ENCODE data around the gene DEDD. TPM values are rescaled to one million over a fixed set of nuclear protein-coding genes. Genes with fewer than 3 reads are reported as not detected.

Gene DEDD, protein sequence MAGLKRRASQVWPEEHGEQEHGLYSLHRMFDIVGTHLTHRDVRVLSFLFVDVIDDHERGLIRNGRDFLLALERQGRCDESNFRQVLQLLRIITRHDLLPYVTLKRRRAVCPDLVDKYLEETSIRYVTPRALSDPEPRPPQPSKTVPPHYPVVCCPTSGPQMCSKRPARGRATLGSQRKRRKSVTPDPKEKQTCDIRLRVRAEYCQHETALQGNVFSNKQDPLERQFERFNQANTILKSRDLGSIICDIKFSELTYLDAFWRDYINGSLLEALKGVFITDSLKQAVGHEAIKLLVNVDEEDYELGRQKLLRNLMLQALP
- total RNA-seq (37.2 TPM), polyA plus RNA-seq (ENCODE audit: insufficient read depth, low read depth, low replicate concordance) (23.2 TPM)
- long read RNA-seq, donor 1, partial matches to known transcripts, result 0 of 3 reads
- long read RNA-seq, donor 1, other reads (novel, unspliced or antisense), result 0 of 3 reads
- long read RNA-seq, donor 2, transcript DEDD-203 (6 exons, 2,300 nt), result major isoform, 6 of 9 reads
- long read RNA-seq, donor 2, partial matches to known transcripts, result 0 of 9 reads
- long read RNA-seq, donor 2, other reads (novel, unspliced or antisense), result 0 of 9 reads
- long read RNA-seq, donor 3, transcript DEDD-202 (6 exons, 2,345 nt), result major isoform, 7 of 8 reads
- long read RNA-seq, donor 3, partial matches to known transcripts, result 0 of 8 reads
- long read RNA-seq, donor 3, other reads (novel, unspliced or antisense), result 0 of 8 reads
- long read RNA-seq, donor 4, partial matches to known transcripts, result 0 of 5 reads
- long read RNA-seq, donor 4, other reads (novel, unspliced or antisense), result 0 of 5 reads
- long read RNA-seq, donor 5, partial matches to known transcripts, result 0 of 1 reads
- long read RNA-seq, donor 5, other reads (novel, unspliced or antisense), result 0 of 1 reads
- long read RNA-seq, donor 6, partial matches to known transcripts, result 0 of 2 reads
- long read RNA-seq, donor 6, other reads (novel, unspliced or antisense), result 0 of 2 reads
- long read RNA-seq, donor 7, partial matches to known transcripts, result 0 of 10 reads
- long read RNA-seq, donor 7, other reads (novel, unspliced or antisense), result 4 of 10 reads
- long read RNA-seq, donor 8, transcript DEDD-202 (6 exons, 2,345 nt), result major isoform, 5 of 32 reads
- long read RNA-seq, donor 8, partial matches to known transcripts, result 25 of 32 reads
- long read RNA-seq, donor 8, other reads (novel, unspliced or antisense), result 0 of 32 reads
- long read RNA-seq, donor 9, partial matches to known transcripts, result 0 of 1 reads
- long read RNA-seq, donor 9, other reads (novel, unspliced or antisense), result 0 of 1 reads
- long read RNA-seq, donor 10, transcript DEDD-202 (6 exons, 2,345 nt), result major isoform, 6 of 7 reads
- long read RNA-seq, donor 10, partial matches to known transcripts, result 0 of 7 reads
- long read RNA-seq, donor 10, other reads (novel, unspliced or antisense), result 0 of 7 reads

DNA sequence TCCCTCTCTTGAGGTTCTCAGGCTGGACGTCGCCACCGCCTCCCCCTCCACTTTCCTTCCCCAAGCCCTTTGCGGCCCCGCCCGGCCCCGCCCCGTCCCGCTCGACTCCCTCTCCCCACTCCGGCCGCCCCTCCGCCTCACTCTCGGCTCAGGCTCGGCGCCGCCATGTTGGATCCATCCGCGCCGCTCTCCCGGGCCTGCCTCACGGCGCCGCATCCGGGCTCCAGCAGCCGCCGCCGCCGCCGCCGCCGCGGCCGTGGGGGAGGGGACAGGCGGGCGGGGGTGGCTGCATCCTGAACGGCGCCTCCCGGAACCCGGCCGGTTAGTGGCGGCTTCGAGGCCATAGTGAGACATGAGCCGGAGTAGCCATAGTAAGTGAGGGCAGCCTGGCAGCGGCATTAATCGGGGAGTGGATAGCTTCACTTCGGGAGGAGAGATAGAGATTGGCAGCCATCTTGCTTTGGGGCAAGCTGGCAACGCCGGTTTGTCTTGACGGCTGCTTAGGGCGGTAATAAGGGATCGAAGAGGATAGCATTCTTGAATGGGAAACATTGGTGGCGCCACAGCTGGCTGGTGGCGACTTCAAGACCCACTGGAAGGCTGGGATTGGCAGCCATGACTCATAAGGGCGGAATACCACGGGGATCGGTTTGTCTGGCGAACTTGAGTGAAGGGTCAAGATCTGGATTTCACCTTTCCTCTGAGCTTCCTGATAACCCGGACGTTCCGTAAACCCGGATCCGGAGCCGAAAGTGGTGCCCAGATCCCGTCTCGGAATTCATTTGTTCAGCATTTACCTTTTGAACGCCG lies at the start of gene DEDD:
DEDD (minus strand) TSS at position 258 of the 810 bp plus-strand sequence. CDS start 8,205 bp downstream, outside the sequence.
- Histone ChIP-seq H3K4me1 (ENCODE audit: control insufficient read depth in 2 of 3, insufficient read depth in 2 of 3, low read depth in 1 of 3, low read length in 3 of 3) (peaks cover 3 to 19% (median 9%) of the 10 kb centered on the region in 3 donors), H3K4me3 (ENCODE audit: low read length in 3 of 3) (peak within 1 kb of the TSS; percentile 94 to 96 (median 94)), H3K27me3 (ENCODE audit: control insufficient read depth, insufficient read depth, low read length) (no peaks in the 10 kb centered on the region), H3K9me3 (ENCODE audit: control insufficient read depth in 2 of 3, insufficient read depth in 1 of 3, low read length in 3 of 3) (no peaks in the 10 kb centered on the region), H3K27ac (ENCODE audit: low read depth in 2 of 2, low read length in 2 of 2) (peak within 1 kb of the TSS; percentile 96 to 99), H3K9ac (ENCODE audit: low read length in 3 of 3) (peak within 1 kb of the TSS; percentile 93 to 97 (median 96)), H3K36me3 (ENCODE audit: control insufficient read depth in 2 of 3, insufficient read depth in 3 of 3, low read length in 3 of 3) (peaks cover 0 to 15% (median 8%) of the 10 kb centered on the region in 3 donors)
- FAIRE-seq (peak; percentile 39), DNase-seq (peak; percentile 96 to 98 (median 97))
- intact Hi-C loops (cut with DNase I), result no loop called here
- TF ChIP-seq, protein P1, sequence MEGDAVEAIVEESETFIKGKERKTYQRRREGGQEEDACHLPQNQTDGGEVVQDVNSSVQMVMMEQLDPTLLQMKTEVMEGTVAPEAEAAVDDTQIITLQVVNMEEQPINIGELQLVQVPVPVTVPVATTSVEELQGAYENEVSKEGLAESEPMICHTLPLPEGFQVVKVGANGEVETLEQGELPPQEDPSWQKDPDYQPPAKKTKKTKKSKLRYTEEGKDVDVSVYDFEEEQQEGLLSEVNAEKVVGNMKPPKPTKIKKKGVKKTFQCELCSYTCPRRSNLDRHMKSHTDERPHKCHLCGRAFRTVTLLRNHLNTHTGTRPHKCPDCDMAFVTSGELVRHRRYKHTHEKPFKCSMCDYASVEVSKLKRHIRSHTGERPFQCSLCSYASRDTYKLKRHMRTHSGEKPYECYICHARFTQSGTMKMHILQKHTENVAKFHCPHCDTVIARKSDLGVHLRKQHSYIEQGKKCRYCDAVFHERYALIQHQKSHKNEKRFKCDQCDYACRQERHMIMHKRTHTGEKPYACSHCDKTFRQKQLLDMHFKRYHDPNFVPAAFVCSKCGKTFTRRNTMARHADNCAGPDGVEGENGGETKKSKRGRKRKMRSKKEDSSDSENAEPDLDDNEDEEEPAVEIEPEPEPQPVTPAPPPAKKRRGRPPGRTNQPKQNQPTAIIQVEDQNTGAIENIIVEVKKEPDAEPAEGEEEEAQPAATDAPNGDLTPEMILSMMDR (IDR thresholded peaks at IDR 0.05; ENCODE audit: borderline replicate concordance, extremely low read depth, insufficient read depth), result no peak

DNA sequence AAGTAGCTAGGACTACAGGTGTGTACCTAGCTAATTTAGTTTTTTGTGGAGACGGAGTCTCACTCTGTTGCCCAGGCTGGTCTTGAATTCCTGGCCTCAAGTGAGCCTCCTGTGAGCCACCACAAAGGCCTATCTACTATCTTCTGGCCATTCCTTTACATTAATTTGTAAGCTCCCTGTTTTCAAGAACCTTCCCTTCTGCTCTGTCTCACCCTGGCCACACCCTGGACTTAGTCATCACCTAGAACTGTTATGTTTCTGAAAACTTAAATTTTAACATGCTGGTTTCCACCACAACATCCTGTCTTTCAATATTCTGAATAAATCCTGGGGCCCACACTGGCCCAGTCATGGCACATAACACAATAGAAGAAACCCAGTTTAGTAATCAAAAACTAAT lies 49.7 kb upstream of the DEDD start:
- Histone ChIP-seq H3K4me3 (ENCODE audit: low read length in 3 of 3) (no peak overlapping the region), H3K4me1 (ENCODE audit: control insufficient read depth in 2 of 3, insufficient read depth in 2 of 3, low read depth in 1 of 3, low read length in 3 of 3) (peaks cover 0 to 8% (median 0%) of the 10 kb centered on the region in 3 donors), H3K27me3 (ENCODE audit: control insufficient read depth, insufficient read depth, low read length) (no peaks in the 10 kb centered on the region), H3K9ac (ENCODE audit: low read length in 3 of 3) (no peak overlapping the region), H3K36me3 (ENCODE audit: control insufficient read depth in 2 of 3, insufficient read depth in 3 of 3, low read length in 3 of 3) (no peaks in the 10 kb centered on the region), H3K9me3 (ENCODE audit: control insufficient read depth in 2 of 3, insufficient read depth in 1 of 3, low read length in 3 of 3) (no peaks in the 10 kb centered on the region), H3K27ac (ENCODE audit: low read depth in 2 of 2, low read length in 2 of 2) (peak overlapping the region in 1 of 2 donors; percentile 32)
- no peak for FAIRE-seq
- no peak for DNase-seq
- intact Hi-C loops (cut with DNase I), result no loop called here
- TF ChIP-seq, protein P1 (IDR thresholded peaks at IDR 0.05; ENCODE audit: borderline replicate concordance, extremely low read depth, insufficient read depth), result no peak

DNA sequence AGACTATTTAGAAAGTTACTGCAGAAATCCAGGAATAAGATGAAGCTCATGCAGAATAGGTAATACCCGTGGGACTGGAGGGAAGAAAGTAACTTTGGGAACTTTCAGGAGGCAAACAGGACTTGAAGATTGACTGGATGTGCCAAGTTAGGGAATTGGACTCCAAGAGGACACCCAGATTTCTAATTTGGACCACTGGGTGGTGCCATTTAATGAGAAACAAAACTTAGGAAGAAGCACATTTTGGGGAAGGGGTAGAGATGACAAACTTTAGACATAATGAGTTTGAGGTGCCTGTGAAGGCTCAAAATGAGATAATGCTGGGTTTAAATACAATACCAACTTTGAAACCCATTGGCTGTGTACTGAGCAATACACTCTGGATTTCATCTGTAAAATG lies 48.2 kb upstream of the DEDD start:
- Histone ChIP-seq H3K27ac (ENCODE audit: low read depth in 2 of 2, low read length in 2 of 2) (no peak overlapping the region), H3K9me3 (ENCODE audit: control insufficient read depth in 2 of 3, insufficient read depth in 1 of 3, low read length in 3 of 3) (no peaks in the 10 kb centered on the region), H3K36me3 (ENCODE audit: control insufficient read depth in 2 of 3, insufficient read depth in 3 of 3, low read length in 3 of 3) (peaks cover 0 to 5% (median 0%) of the 10 kb centered on the region in 3 donors), H3K9ac (ENCODE audit: low read length in 3 of 3) (no peak overlapping the region), H3K4me1 (ENCODE audit: control insufficient read depth in 2 of 3, insufficient read depth in 2 of 3, low read depth in 1 of 3, low read length in 3 of 3) (peaks cover 0 to 16% (median 11%) of the 10 kb centered on the region in 3 donors), H3K4me3 (ENCODE audit: low read length in 3 of 3) (no peak overlapping the region), H3K27me3 (ENCODE audit: control insufficient read depth, insufficient read depth, low read length) (no peaks in the 10 kb centered on the region)
- DNase-seq, result peak in 1 of 5 donors; percentile 33
- intact Hi-C loops (cut with DNase I), result no loop called here
- no peak for FAIRE-seq
- TF ChIP-seq, protein P1 (IDR thresholded peaks at IDR 0.05; ENCODE audit: borderline replicate concordance, extremely low read depth, insufficient read depth), result no peak
